22Rv1 (cell line): Measurements from ENCODE around the gene MARCHF3.

ENCODE experiments used
- CTCF ChIP-seq: fragments of 450-650 bp; IDR thresholded peaks from 2 replicates; pipeline ENCODE4 v1.5.1; 2017; ENCODE audit warnings: mild to moderate bottlenecking
- ZFX ChIP-seq: fragments of 450-650 bp; IDR thresholded peaks from 2 replicates; pipeline ENCODE4 v1.6.1; 2017; ENCODE audit warnings: antibody characterized with exemption, borderline replicate concordance

- TF ChIP-seq CTCF (no peak), ZFX (no peak)
These were observed 8.2 kb upstream of the MARCHF3 start for GRCh38 chr5:127038550-127038949.
